GM18505 (cell line): ENCODE measurements around the gene VWF.

Experiments
- ATAC-seq: cut with Tn5 transposase; IDR thresholded peaks from one replicate; pipeline ENCODE4 v1.9.1; 2021; ENCODE audit not compliant: unreplicated experiment
- POLR2A ChIP-seq: IDR thresholded peaks from 4 replicates; pipeline ENCODE4 v1.6.1; 2011; ENCODE audit warnings: borderline replicate concordance; ENCODE audit not compliant: insufficient read depth, insufficient read length; ENCODE audit errors: extremely low read depth

The VWF gene

GRCh38 chr12:6135071-6135470, 10.6 kb upstream of the VWF start:
- TF ChIP-seq POLR2A = no peak
- ATAC-seq = no peak

- TF ChIP-seq POLR2A = no peak
- ATAC-seq = no peak
Observed at GRCh38 chr12:6133642-6134041, 9.2 kb upstream of the VWF start.

DNA sequence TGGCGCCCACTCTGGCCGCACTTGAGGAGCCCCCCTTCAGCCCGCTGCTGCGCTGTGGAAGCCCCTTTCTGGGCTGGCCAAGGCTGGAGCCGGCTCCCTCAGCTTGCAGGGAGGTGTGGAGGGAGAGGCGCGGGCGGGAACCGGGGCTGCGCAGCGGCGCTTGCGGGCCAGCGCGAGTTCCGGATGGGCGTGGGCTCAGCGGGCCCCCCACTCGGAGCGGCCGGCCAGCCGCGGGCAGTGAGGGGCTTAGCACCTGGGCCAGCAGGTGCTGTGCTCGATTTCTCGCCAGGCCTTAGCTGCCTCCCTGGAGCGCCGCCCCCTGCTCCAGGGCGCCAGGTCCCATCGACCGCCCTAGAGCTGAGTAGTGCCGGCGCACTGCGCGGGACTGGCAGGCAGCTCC, 8.0 kb upstream of the VWF start:
- TF ChIP-seq POLR2A = no peak
- ATAC-seq = no peak

DNA sequence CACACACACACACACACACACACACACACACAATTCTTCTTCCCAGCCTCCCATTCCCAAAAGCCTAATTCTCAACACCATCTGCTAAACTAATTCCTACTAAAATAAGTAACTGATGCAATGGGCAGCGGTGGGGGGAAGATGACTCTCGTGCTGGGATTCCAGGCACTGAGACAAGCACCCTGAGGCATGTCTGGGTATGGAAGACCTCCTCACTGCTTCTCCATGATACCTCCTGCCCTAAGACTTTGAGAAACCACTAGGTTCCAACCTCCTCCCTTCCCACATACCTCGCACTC, 789 bp upstream of the VWF start:
- ATAC-seq = no peak
- TF ChIP-seq POLR2A = no peak

DNA sequence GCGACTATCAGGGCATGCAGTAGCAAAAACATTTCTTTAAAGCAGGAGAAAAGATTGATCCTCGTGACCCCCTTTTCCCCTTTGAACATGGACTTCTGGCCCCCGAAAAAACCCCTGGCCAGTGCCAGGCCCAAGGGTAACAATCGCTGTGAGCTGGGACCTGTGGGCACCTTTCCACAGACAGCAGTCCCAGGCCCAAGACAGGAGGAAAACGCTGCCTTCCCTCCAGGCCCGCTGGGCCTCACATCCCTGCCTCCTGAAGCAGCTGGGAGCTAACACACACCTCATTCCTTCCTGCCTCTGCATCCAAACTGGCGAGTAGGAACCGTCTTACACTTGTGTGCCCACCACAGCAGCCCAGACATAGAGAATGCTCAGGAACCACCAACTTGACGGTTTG, 1.2 kb downstream of the VWF start:
- no peak for ATAC-seq
- no peak for TF ChIP-seq POLR2A

DNA sequence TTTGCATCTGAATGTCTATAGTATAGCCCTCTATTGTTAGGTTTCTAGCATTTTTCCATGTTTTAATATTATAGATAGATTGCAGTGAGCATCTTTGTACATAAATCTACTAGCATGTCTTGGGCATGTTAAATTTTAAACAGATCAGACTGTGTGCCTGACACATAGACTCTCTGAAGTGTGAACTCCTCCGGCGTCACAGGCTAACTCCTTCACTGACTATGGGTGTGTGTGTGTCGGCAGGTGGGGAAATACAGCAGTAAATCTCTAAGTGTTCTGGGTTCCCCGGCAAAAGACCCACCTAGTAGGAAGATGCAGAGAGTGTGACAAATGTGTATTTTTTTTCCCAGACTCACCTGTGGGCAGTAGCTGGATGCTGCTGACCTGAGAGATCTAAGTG, 2.3 kb downstream of the VWF start:
- no peak for ATAC-seq
- no peak for TF ChIP-seq POLR2A

DNA sequence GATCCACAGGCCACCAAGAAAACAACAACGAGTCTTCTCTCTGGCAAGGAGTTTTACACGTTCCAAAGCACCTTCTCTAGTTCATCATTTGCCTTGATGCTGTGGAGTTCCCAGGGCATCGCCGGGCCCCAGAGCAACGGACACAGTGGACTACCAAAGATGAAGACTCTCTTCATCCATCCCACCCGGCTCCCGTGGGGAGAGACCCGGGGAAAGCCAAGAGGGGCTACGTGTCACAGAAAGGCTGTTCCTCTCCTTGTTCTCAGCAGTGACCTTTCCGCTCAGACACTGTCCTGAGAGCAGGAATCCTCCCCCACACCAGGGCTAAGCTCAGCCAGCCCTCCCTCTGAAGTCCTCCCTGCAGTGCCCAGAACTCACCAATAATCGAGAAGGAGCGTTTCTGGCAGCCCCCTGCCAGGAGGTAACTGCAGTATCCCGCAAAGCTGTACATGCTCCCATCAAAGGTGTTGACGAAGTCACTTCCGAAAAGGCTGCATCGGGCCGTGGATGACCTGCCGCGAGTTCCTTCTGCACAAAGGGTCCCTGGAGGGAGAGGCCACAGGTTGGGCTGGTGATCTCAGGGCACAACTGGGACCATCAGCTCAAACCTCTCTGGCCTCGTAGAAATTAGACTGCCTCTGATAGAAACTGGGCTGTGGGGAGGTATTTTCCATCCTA, 3.5 kb downstream of the VWF start:
- no peak for ATAC-seq
- TF ChIP-seq POLR2A = no peak

GRCh38 chr12:6118891-6119568, 5.4 kb downstream of the VWF start:
- ATAC-seq = no peak

GRCh38 chr12:6116471-6117021, 7.9 kb downstream of the VWF start:
- TF ChIP-seq POLR2A = no peak
- ATAC-seq = no peak

More at GRCh38 chr12:6118891-6119568, 5.4 kb downstream of the VWF start:
- TF ChIP-seq POLR2A = no peak

GRCh38 chr12:6115389-6115788, 9.1 kb downstream of the VWF start:
- no peak for ATAC-seq
- TF ChIP-seq POLR2A = no peak

- no peak for TF ChIP-seq POLR2A
- ATAC-seq = no peak
Observed at GRCh38 chr12:6114476-6114870, 10.0 kb downstream of the VWF start.

DNA sequence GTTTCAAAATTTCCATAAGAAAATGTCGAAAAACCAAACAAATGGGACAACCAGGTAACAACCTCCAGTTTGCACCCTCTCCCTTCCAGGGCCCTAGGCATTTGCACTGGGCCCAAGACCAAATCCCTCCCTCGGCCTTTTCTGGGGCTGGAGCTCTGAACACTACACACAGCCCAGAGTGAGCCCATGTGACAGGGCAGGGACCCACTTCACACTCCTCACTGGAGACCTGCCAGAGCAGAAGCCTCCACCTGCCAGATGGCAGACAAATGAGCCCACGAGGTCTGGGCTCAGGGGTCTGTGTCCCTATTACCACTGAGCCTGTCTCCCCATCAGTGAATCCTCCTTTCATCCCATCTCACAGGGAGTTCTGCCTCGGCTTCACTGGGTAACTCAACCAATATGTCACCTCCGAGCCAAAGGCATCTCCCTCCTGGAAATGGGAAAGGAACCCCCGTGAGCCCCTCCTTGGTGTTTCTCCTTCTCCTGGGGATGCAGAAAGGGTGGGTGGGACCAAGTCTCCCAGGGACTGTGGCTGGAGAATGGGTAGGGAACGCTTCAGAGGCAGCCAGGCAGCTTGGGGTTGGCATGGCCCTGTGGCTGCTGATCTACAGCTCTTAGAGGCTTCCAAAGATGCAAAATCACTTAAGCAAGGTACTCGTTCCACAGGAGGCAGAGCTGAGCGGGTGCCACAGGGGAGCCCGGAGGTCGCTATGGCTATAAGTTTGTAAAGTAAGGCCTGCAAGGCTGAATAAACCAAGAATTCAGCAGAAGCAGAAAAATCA, 10.6 kb downstream of the VWF start:
- ATAC-seq = no peak
- no peak for TF ChIP-seq POLR2A

GRCh38 chr12:6112004-6112403, 12.5 kb downstream of the VWF start:
- no peak for ATAC-seq
- no peak for TF ChIP-seq POLR2A

DNA sequence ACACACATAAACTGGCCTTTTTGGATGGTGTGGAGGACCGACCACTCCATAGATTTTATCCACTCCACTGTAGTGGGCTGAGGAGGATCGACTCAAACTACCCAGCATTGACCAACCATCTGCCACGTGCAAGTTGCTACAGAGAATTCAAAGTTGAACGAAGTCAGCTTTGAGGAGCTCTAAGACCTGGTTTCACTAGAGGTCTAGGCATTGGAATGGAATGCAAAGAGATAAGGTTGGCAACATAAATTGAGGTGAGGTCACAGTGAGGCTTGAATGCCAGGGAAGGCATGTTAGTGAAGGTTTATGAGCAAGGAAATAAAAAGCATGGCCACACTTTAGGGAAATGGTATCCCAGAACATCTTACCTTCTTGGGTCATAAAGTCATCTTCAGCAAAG, 14.5 kb downstream of the VWF start:
- no peak for TF ChIP-seq POLR2A
- ATAC-seq = no peak
